ENCODE data around the gene JAG2. TPM values are rescaled to one million over a fixed set of nuclear protein-coding genes. Genes with fewer than 3 reads are reported as not detected.

JAG2 gene
- total and polyA plus RNA-seq, 2 experiments from 2014 or later = 1.5 TPM; not detected in 1

DNA sequence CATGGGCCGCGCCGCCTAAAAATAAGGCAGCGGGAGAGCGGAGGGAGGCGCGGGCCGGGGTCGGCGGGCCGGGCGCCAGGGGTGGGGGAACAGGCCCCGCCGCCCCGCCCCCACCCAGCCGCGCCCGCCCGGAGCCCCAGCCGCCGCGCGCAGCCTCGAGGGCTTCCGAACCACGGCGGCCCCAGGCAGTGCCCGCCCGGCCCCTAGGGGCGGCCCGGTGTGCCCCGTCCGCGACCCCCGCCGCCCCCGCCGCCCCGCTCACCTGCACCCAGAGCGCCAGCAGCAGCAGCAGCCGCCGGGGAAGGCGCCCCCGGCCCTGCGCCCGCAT is 519 bp downstream of the JAG2 start:
- Histone ChIP-seq H3K9ac (no peak overlapping the region), H3K4me1 (ENCODE audit: insufficient read depth) (no peaks in the 10 kb centered on the region), H3K27ac (no peak overlapping the region), H3K36me3 (ENCODE audit: low read depth) (no peaks in the 10 kb centered on the region), H3K79me2 (ENCODE audit: insufficient read depth) (no peaks in the 10 kb centered on the region), H2AFZ (no peak overlapping the region), H3F3A (ENCODE audit: insufficient read depth) (no peaks in the 10 kb centered on the region), H3K4me3 (no peak overlapping the region), H3K9me2 (ENCODE audit: insufficient read depth) (no peaks in the 10 kb centered on the region), H3K27me3 (replicated peaks; ENCODE audit: insufficient read depth) (peaks cover 17% of the 10 kb centered on the region; the same call in 1 of the 2 replicates), H4K20me1 (ENCODE audit: insufficient read depth) (no peaks in the 10 kb centered on the region), H3K4me2 (ENCODE audit: unreplicated experiment) (no peak overlapping the region), H3K9me3 (ENCODE audit: low read depth) (no peaks in the 10 kb centered on the region)
- WGBS, 2 experiments (ENCODE audit: low coverage in 1 of 2, low lambda C conversion rate in 2 of 2, missing lambda C conversion rate in 2 of 2) = 0 to 1% methylated on average over 2 to 25 of the region's 46 CpGs
- DNase-seq = no peak
- in situ Hi-C loops (cut with MboI) = no loop called here
- TF ChIP-seq EZH2phosphoT487 (IDR thresholded peaks at IDR 0.05; ENCODE audit: insufficient read depth, low read depth) (no peak), EZH2 (IDR thresholded peaks at IDR 0.05; ENCODE audit: insufficient read depth, poor library complexity, severe bottlenecking) (no peak)

DNA sequence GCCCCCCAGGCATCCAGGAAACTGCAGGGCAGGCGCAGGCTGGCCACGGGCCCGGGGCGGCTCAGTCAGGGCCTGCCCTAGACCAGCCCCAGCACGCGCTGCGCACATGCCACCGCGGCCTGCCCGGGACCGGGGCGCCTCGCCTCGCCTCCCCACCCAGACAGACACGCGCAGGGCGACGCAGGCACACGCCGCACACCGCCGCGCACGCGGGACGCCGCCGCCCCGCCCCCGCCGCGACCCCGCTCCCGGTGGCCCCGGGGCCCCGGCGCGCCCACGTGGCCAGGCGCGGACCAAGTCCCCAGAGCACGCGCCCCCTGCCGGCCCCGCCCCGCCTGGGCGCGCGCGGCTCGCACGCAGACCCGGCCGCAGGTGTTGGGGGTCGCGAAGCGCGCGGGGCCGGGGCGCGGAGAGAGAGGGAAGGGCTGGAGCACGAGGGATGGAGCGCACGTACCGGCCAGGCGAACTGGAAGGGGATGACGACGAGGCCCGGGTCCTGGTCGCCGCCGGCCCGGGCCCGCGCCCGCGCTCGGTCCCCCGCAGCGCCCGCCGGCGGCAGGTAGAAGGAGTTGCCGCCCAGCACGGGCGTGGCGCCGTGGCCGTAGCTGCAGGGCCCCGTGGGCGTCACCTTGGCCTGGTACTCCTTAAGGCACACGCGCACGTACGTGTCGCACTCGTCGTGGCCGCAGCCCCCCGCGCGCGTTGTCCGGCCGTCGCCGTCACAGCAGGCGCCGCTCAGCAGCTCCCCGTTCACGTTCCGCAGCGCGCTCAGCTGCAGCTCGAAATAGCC is 1.1 kb downstream of the JAG2 start:
- no peak overlapping the region for H3K27ac ChIP-seq
- H3K9me3 ChIP-seq (ENCODE audit: low read depth) = no peaks in the 10 kb centered on the region
- WGBS, 2 experiments (ENCODE audit: low coverage in 1 of 2, low lambda C conversion rate in 2 of 2, missing lambda C conversion rate in 2 of 2) = 3 to 5% methylated on average over 50 to 95 of the region's 116 CpGs

DNA sequence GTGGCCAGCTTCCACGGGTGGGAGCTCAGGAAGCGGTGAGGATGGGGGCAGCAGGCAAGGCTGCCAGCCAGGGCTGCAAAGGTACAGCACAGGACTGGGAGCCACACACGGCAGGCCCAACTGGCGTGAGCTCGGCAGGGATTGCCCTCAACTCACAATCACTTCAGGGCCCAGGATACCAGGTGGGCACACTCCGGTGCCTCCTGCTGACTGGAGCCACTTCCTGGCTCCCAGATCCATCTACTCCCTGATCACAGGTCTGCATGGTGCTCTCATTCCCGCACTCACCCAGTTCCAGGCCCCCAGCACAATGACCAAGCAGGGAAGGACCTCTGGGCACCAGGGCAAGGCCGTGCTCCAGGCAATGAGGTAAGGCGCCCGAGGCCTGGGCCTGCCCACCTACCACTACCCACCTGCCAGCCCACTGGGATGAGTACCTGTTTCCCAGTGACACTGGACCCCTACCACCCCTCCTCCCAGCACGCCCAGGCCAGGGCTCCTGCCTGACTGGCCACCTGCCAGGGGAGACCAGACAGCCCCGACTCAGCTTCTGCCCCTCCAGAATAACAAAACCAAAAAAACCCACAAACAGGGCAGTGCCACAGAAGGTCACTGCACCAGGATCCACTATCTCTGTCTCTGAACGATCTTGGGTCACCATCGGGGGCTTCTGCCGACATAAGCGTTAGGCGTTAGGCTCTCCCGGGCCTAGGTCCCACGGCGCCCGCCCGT is 1.8 kb downstream of the JAG2 start:
- no peak overlapping the region for H3K27ac ChIP-seq
- H2AFZ ChIP-seq = no peak overlapping the region
- no peaks in the 10 kb centered on the region for H3K79me2 ChIP-seq (ENCODE audit: insufficient read depth)
- H3K4me3 ChIP-seq = no peak overlapping the region
- H3K9me2 ChIP-seq (ENCODE audit: insufficient read depth) = no peaks in the 10 kb centered on the region
- peaks cover 17% of the 10 kb centered on the region; the same call in 1 of the 2 replicates for H3K27me3 ChIP-seq (replicated peaks; ENCODE audit: insufficient read depth)
- H3K9me3 ChIP-seq (ENCODE audit: low read depth) = no peaks in the 10 kb centered on the region
- no peak for TF ChIP-seq EZH2phosphoT487 (IDR thresholded peaks at IDR 0.05; ENCODE audit: insufficient read depth, low read depth)
- no peak for TF ChIP-seq EZH2 (IDR thresholded peaks at IDR 0.05; ENCODE audit: insufficient read depth, poor library complexity, severe bottlenecking)
- no peak overlapping the region for H3K4me2 ChIP-seq (ENCODE audit: unreplicated experiment)
- no peaks in the 10 kb centered on the region for H3K36me3 ChIP-seq (ENCODE audit: low read depth)
- H3K9ac ChIP-seq = no peak overlapping the region
- in situ Hi-C loops (cut with MboI) = no loop called here
- H4K20me1 ChIP-seq (ENCODE audit: insufficient read depth) = no peaks in the 10 kb centered on the region
- no peaks in the 10 kb centered on the region for H3F3A ChIP-seq (ENCODE audit: insufficient read depth)
- no peak for DNase-seq
- 56 to 65% methylated on average over 22 of the region's 22 CpGs for WGBS, 2 experiments (ENCODE audit: low coverage in 1 of 2, low lambda C conversion rate in 2 of 2, missing lambda C conversion rate in 2 of 2)
- H3K4me1 ChIP-seq (ENCODE audit: insufficient read depth) = no peaks in the 10 kb centered on the region

More for the DNA sequence above, 1.1 kb downstream of the JAG2 start:
- H3F3A ChIP-seq (ENCODE audit: insufficient read depth) = no peaks in the 10 kb centered on the region
- no peak overlapping the region for H3K9ac ChIP-seq
- H3K4me1 ChIP-seq (ENCODE audit: insufficient read depth) = no peaks in the 10 kb centered on the region
- H3K4me3 ChIP-seq = no peak overlapping the region
- H4K20me1 ChIP-seq (ENCODE audit: insufficient read depth) = no peaks in the 10 kb centered on the region
- TF ChIP-seq EZH2 (IDR thresholded peaks at IDR 0.05; ENCODE audit: insufficient read depth, poor library complexity, severe bottlenecking) = peak; percentile 76
- 0 out of 2 replicates have a peak, but pooled peaks have one; percentile 25 for TF ChIP-seq EZH2phosphoT487 (IDR thresholded peaks at IDR 0.05; ENCODE audit: insufficient read depth, low read depth)
- no peaks in the 10 kb centered on the region for H3K79me2 ChIP-seq (ENCODE audit: insufficient read depth)
- in situ Hi-C loops (cut with MboI) = no loop called here
- no peaks in the 10 kb centered on the region for H3K9me2 ChIP-seq (ENCODE audit: insufficient read depth)
- H2AFZ ChIP-seq = no peak overlapping the region
- no peaks in the 10 kb centered on the region for H3K36me3 ChIP-seq (ENCODE audit: low read depth)
- H3K27me3 ChIP-seq (replicated peaks; ENCODE audit: insufficient read depth) = peaks cover 17% of the 10 kb centered on the region; the same call in 1 of the 2 replicates
- peak; percentile 37 for DNase-seq
- no peak overlapping the region for H3K4me2 ChIP-seq (ENCODE audit: unreplicated experiment)

DNA sequence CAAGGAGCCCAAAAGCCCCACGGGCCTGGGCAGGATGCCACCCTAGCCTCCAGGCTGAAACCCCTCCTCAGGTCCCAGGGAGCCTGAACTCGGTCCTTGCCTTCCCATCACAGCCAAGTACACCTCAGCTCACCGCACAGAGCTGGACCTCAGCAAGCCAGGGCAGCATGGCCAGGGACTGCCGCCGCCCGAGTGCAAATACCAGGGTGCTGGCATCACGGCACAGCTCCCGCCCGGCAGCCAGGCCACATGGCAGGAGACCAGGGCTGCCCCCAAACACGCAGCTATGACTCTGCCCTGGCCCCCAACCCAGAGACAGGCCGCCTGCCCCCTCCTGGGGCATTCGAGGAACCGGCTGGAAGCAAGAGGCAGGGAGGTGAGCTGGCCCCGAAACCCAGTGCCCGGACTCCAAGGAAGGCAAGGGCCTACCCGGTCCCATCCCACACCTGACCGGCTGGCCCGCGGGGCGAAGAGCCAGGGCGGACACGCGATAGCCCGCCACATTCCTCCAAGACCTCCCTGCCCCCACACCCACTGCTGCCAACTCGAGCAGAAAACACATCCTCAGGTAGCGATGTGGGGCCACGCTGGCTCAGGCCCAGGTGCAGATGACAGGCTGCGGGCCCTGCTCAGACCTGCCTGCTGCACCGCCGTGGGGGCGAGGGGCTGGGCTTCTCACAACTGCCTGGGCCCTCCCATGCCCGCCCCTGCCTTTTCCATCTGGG is 2.7 kb downstream of the JAG2 start:
- H4K20me1 ChIP-seq (ENCODE audit: insufficient read depth) = no peaks in the 10 kb centered on the region
- H2AFZ ChIP-seq = no peak overlapping the region
- DNase-seq = no peak
- H3K9me3 ChIP-seq (ENCODE audit: low read depth) = no peaks in the 10 kb centered on the region
- H3K9me2 ChIP-seq (ENCODE audit: insufficient read depth) = no peaks in the 10 kb centered on the region
- H3K36me3 ChIP-seq (ENCODE audit: low read depth) = no peaks in the 10 kb centered on the region
- no peaks in the 10 kb centered on the region for H3F3A ChIP-seq (ENCODE audit: insufficient read depth)
- no peak overlapping the region for H3K4me2 ChIP-seq (ENCODE audit: unreplicated experiment)
- no peaks in the 10 kb centered on the region for H3K79me2 ChIP-seq (ENCODE audit: insufficient read depth)
- TF ChIP-seq EZH2phosphoT487 (IDR thresholded peaks at IDR 0.05; ENCODE audit: insufficient read depth, low read depth) (no peak), EZH2 (IDR thresholded peaks at IDR 0.05; ENCODE audit: insufficient read depth, poor library complexity, severe bottlenecking) (no peak)
- H3K4me1 ChIP-seq (ENCODE audit: insufficient read depth) = no peaks in the 10 kb centered on the region
- 70 to 74% methylated on average over 20 to 32 of the region's 32 CpGs for WGBS, 2 experiments (ENCODE audit: low coverage in 1 of 2, low lambda C conversion rate in 2 of 2, missing lambda C conversion rate in 2 of 2)
- H3K27me3 ChIP-seq (replicated peaks; ENCODE audit: insufficient read depth) = peaks cover 16% of the 10 kb centered on the region; the same call in 1 of the 2 replicates
- in situ Hi-C loops (cut with MboI) = no loop called here
- no peak overlapping the region for H3K27ac ChIP-seq
- H3K4me3 ChIP-seq = no peak overlapping the region
- no peak overlapping the region for H3K9ac ChIP-seq

All from GM23248 (cell line).